Kasumi-1 (cell line): ENCODE measurements around the gene CD33.
A peak's percentile ranks its signal among the peaks of the same experiment; 100 is the strongest.

ENCODE experiments used
- DNase-seq, 2 experiments: peaks; one replicate each; lab custom pipeline; 2025; lab: John Stamatoyannopoulos, UW

CD33 gene

GRCh38 chr19:51210874-51211361 lies 14.0 kb upstream of the CD33 start:
- peak; percentile 73 to 74 for DNase-seq

GRCh38 chr19:51211833-51212232 lies 13.0 kb upstream of the CD33 start:
- DNase-seq = no peak

- DNase-seq = peak; percentile 59 to 67
These were observed 5.6 kb upstream of the CD33 start for GRCh38 chr19:51219307-51219706.

- no peak for DNase-seq
These were observed 4.9 kb upstream of the CD33 start for GRCh38 chr19:51219971-51220370.

GRCh38 chr19:51220996-51221395 lies 3.9 kb upstream of the CD33 start:
- no peak for DNase-seq

- DNase-seq = no peak
These were observed 678 bp upstream of the CD33 start for GRCh38 chr19:51224163-51224641.

- DNase-seq = peak; percentile 20 to 44
These were observed 1.2 kb downstream of the CD33 start for GRCh38 chr19:51226067-51226466.

GRCh38 chr19:51227326-51227725 lies 2.4 kb downstream of the CD33 start:
- DNase-seq = no peak

- no peak for DNase-seq
These were observed 3.1 kb downstream of the CD33 start for GRCh38 chr19:51227966-51228365.

- DNase-seq = no peak
These were observed 16.0 kb downstream of the CD33 start for GRCh38 chr19:51240866-51241265.

- peak; percentile 35 to 45 for DNase-seq
These were observed 18.2 kb downstream of the CD33 start for GRCh38 chr19:51242881-51243630.

- peak; percentile 93 to 94 for DNase-seq
These were observed 21.3 kb downstream of the CD33 start for GRCh38 chr19:51246164-51246552.

GRCh38 chr19:51247972-51248590 lies 23.2 kb downstream of the CD33 start:
- DNase-seq = no peak

- DNase-seq = no peak
These were observed 26.0 kb downstream of the CD33 start, which contains the start of gene SIGLECL1 for GRCh38 chr19:51250786-51251467. Gene SIGLECL1, plus strand, starts transcription at chr19:51251080. Its CDS starts 12,993 bp downstream, at chr19:51264073.

- no peak for DNase-seq
These were observed 26.6 kb downstream of the CD33 start for GRCh38 chr19:51251468-51251820.

- DNase-seq = no peak
These were observed 27.6 kb downstream of the CD33 start for GRCh38 chr19:51252306-51253079.

- no peak for DNase-seq
These were observed 28.4 kb downstream of the CD33 start for GRCh38 chr19:51253088-51253806.

- DNase-seq = no peak
These were observed 31.3 kb downstream of the CD33 start for GRCh38 chr19:51256155-51256625.

GRCh38 chr19:51257471-51257870 lies 32.6 kb downstream of the CD33 start:
- no peak for DNase-seq

GRCh38 chr19:51258165-51259160 lies 33.6 kb downstream of the CD33 start:
- peak; percentile 72 to 83 for DNase-seq
